Measurements from ENCODE around the gene BLOC1S5. TPM values are rescaled to one million over a fixed set of nuclear protein-coding genes. Genes with fewer than 3 reads are reported as not detected.

Gene BLOC1S5
- total and polyA plus RNA-seq, 2 of the 13 experiments (the other 11 are each of a cell fraction or from before 2014, with no cell fraction given), result 10.5 to 41.5 TPM

- TF ChIP-seq, protein P1, sequence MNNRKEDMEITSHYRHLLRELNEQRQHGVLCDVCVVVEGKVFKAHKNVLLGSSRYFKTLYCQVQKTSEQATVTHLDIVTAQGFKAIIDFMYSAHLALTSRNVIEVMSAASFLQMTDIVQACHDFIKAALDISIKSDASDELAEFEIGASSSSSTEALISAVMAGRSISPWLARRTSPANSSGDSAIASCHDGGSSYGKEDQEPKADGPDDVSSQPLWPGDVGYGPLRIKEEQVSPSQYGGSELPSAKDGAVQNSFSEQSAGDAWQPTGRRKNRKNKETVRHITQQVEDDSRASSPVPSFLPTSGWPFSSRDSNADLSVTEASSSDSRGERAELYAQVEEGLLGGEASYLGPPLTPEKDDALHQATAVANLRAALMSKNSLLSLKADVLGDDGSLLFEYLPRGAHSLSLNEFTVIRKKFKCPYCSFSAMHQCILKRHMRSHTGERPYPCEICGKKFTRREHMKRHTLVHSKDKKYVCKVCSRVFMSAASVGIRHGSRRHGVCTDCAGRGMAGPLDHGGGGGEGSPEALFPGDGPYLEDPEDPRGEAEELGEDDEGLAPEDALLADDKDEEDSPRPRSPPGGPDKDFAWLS (CRISPR knock-in tag; IDR thresholded peaks at IDR 0.05; ENCODE audit: borderline replicate concordance), result no peak
- TF ChIP-seq PITX1 (CRISPR knock-in tag; IDR thresholded peaks at IDR 0.05) (peak; percentile 87), NFIC (IDR thresholded peaks at IDR 0.05; ENCODE audit: low read length) (no peak; the same call in 1 of the 2 replicates), ZMYM3 (CRISPR knock-in tag; IDR thresholded peaks at IDR 0.05) (peak; percentile 33; the same call in 1 of the 2 replicates), STAT5B (CRISPR knock-in tag; IDR thresholded peaks at IDR 0.05) (peak; percentile 31; the same call in 1 of the 2 replicates), ZNF207 (IDR thresholded peaks at IDR 0.05; ENCODE audit: borderline replicate concordance) (no peak), ZNF382 (CRISPR knock-in tag; IDR thresholded peaks at IDR 0.05; ENCODE audit: borderline replicate concordance) (no peak), DDIT3 (CRISPR knock-in tag; IDR thresholded peaks at IDR 0.05) (no peak), PRDM10 (CRISPR knock-in tag; IDR thresholded peaks at IDR 0.05; ENCODE audit: low read depth) (0 out of 2 replicates have a peak, but pooled peaks have one; percentile 11), KLF11 (CRISPR knock-in tag; IDR thresholded peaks at IDR 0.05) (peak; percentile 78), MXI1 (IDR thresholded peaks at IDR 0.05; ENCODE audit: borderline replicate concordance, low read depth, low read length) (peak; percentile 80)
- TF ChIP-seq, protein P2, sequence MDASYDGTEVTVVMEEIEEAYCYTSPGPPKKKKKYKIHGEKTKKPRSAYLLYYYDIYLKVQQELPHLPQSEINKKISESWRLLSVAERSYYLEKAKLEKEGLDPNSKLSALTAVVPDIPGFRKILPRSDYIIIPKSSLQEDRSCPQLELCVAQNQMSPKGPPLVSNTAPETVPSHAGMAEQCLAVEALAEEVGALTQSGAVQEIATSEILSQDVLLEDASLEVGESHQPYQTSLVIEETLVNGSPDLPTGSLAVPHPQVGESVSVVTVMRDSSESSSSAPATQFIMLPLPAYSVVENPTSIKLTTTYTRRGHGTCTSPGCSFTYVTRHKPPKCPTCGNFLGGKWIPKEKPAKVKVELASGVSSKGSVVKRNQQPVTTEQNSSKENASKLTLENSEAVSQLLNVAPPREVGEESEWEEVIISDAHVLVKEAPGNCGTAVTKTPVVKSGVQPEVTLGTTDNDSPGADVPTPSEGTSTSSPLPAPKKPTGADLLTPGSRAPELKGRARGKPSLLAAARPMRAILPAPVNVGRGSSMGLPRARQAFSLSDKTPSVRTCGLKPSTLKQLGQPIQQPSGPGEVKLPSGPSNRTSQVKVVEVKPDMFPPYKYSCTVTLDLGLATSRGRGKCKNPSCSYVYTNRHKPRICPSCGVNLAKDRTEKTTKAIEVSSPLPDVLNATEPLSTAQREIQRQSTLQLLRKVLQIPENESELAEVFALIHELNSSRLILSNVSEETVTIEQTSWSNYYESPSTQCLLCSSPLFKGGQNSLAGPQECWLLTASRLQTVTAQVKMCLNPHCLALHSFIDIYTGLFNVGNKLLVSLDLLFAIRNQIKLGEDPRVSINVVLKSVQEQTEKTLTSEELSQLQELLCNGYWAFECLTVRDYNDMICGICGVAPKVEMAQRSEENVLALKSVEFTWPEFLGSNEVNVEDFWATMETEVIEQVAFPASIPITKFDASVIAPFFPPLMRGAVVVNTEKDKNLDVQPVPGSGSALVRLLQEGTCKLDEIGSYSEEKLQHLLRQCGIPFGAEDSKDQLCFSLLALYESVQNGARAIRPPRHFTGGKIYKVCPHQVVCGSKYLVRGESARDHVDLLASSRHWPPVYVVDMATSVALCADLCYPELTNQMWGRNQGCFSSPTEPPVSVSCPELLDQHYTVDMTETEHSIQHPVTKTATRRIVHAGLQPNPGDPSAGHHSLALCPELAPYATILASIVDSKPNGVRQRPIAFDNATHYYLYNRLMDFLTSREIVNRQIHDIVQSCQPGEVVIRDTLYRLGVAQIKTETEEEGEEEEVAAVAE (CRISPR knock-in tag; IDR thresholded peaks at IDR 0.05; ENCODE audit: borderline replicate concordance), result peak; percentile 97
- TF ChIP-seq, protein P3, sequence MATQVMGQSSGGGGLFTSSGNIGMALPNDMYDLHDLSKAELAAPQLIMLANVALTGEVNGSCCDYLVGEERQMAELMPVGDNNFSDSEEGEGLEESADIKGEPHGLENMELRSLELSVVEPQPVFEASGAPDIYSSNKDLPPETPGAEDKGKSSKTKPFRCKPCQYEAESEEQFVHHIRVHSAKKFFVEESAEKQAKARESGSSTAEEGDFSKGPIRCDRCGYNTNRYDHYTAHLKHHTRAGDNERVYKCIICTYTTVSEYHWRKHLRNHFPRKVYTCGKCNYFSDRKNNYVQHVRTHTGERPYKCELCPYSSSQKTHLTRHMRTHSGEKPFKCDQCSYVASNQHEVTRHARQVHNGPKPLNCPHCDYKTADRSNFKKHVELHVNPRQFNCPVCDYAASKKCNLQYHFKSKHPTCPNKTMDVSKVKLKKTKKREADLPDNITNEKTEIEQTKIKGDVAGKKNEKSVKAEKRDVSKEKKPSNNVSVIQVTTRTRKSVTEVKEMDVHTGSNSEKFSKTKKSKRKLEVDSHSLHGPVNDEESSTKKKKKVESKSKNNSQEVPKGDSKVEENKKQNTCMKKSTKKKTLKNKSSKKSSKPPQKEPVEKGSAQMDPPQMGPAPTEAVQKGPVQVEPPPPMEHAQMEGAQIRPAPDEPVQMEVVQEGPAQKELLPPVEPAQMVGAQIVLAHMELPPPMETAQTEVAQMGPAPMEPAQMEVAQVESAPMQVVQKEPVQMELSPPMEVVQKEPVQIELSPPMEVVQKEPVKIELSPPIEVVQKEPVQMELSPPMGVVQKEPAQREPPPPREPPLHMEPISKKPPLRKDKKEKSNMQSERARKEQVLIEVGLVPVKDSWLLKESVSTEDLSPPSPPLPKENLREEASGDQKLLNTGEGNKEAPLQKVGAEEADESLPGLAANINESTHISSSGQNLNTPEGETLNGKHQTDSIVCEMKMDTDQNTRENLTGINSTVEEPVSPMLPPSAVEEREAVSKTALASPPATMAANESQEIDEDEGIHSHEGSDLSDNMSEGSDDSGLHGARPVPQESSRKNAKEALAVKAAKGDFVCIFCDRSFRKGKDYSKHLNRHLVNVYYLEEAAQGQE (IDR thresholded peaks at IDR 0.05; ENCODE audit: borderline replicate concordance in 1 of 2, low read depth in 1 of 2, low read length in 2 of 2), result no peak
Measured at GRCh38 chr6:8063761-8064637, at the start of gene BLOC1S5 (continued).
